GM12875 (cell line): ENCODE data around the gene MTREX.

ENCODE experiments used
- H3K4me3 ChIP-seq: one replicate; pipeline ENCODE4 v1.5.1; 2011; ENCODE audit warnings: low read depth, low read length, control low read depth
- CTCF ChIP-seq: IDR thresholded peaks from 2 replicates; pipeline ENCODE4 v1.5.1; 2011; ENCODE audit warnings: low read depth, mild to moderate bottlenecking, control low read depth, inconsistent platforms, low read length, moderate library complexity, borderline replicate concordance; ENCODE audit not compliant: insufficient read depth

MTREX gene

GRCh38 chr5:55418994-55419968, 111.5 kb downstream of the MTREX start:
- no peak for TF ChIP-seq CTCF
- no peak overlapping the region for H3K4me3 ChIP-seq

- no peak overlapping the region for H3K4me3 ChIP-seq
- no peak for TF ChIP-seq CTCF
Observed at GRCh38 chr5:55421074-55421529, 113.3 kb downstream of the MTREX start.

GRCh38 chr5:55426455-55426854, 118.7 kb downstream of the MTREX start:
- TF ChIP-seq CTCF = no peak
- no peak overlapping the region for H3K4me3 ChIP-seq

GRCh38 chr5:55427157-55427556, 119.4 kb downstream of the MTREX start:
- TF ChIP-seq CTCF = no peak
- H3K4me3 ChIP-seq = no peak overlapping the region

GRCh38 chr5:55429221-55429612, 121.4 kb downstream of the MTREX start:
- TF ChIP-seq CTCF = no peak
- H3K4me3 ChIP-seq = no peak overlapping the region

- no peak overlapping the region for H3K4me3 ChIP-seq
- no peak for TF ChIP-seq CTCF
Observed at GRCh38 chr5:55429613-55430253, 121.9 kb downstream of the MTREX start.
